ENCODE measurements around the gene MRPS6. TPM values are rescaled to one million over a fixed set of nuclear protein-coding genes. Genes with fewer than 3 reads are reported as not detected.

Gene MRPS6
- total RNA-seq, 1 donor: 51.4 TPM

GRCh38 chr21:34186109-34186719 is 112.8 kb downstream of the MRPS6 start:
- DNase-seq (ENCODE audit: low read depth): no peak
- H3K4me3 ChIP-seq (ENCODE audit: low read depth, low read length): no peak overlapping the region
- TF ChIP-seq, protein P1, sequence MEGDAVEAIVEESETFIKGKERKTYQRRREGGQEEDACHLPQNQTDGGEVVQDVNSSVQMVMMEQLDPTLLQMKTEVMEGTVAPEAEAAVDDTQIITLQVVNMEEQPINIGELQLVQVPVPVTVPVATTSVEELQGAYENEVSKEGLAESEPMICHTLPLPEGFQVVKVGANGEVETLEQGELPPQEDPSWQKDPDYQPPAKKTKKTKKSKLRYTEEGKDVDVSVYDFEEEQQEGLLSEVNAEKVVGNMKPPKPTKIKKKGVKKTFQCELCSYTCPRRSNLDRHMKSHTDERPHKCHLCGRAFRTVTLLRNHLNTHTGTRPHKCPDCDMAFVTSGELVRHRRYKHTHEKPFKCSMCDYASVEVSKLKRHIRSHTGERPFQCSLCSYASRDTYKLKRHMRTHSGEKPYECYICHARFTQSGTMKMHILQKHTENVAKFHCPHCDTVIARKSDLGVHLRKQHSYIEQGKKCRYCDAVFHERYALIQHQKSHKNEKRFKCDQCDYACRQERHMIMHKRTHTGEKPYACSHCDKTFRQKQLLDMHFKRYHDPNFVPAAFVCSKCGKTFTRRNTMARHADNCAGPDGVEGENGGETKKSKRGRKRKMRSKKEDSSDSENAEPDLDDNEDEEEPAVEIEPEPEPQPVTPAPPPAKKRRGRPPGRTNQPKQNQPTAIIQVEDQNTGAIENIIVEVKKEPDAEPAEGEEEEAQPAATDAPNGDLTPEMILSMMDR (IDR thresholded peaks at IDR 0.05; ENCODE audit: insufficient read depth, low read depth, low read length): no peak

GRCh38 chr21:34187935-34188334 is 114.6 kb downstream of the MRPS6 start:
- no peak overlapping the region for H3K4me3 ChIP-seq (ENCODE audit: low read depth, low read length)
- peak; percentile 51 for DNase-seq (ENCODE audit: low read depth)
- TF ChIP-seq, protein P1 (IDR thresholded peaks at IDR 0.05; ENCODE audit: insufficient read depth, low read depth, low read length): no peak

- H3K4me3 ChIP-seq (ENCODE audit: low read depth, low read length): no peak overlapping the region
- TF ChIP-seq, protein P1 (IDR thresholded peaks at IDR 0.05; ENCODE audit: insufficient read depth, low read depth, low read length): no peak
- DNase-seq (ENCODE audit: low read depth): peak; percentile 45
Observed at GRCh38 chr21:34189506-34189905, 116.1 kb downstream of the MRPS6 start.

- DNase-seq (ENCODE audit: low read depth): peak; percentile 44
- no peak overlapping the region for H3K4me3 ChIP-seq (ENCODE audit: low read depth, low read length)
- TF ChIP-seq, protein P1 (IDR thresholded peaks at IDR 0.05; ENCODE audit: insufficient read depth, low read depth, low read length): no peak
Observed at GRCh38 chr21:34190576-34191321, 117.4 kb downstream of the MRPS6 start.

GRCh38 chr21:34191876-34192275 is 118.5 kb downstream of the MRPS6 start:
- DNase-seq (ENCODE audit: low read depth): no peak
- no peak overlapping the region for H3K4me3 ChIP-seq (ENCODE audit: low read depth, low read length)
- TF ChIP-seq, protein P1 (IDR thresholded peaks at IDR 0.05; ENCODE audit: insufficient read depth, low read depth, low read length): no peak

Other genes with a start within 250 kb of the MRPS6 start
- gene ATP5PO, start 157.8 kb upstream of the MRPS6 start, total RNA-seq: 114 and 135 TPM in 2 replicates
- gene SLC5A3, start within 50 bp of the MRPS6 start, total RNA-seq: 31.6 and 142 TPM in 2 replicates

All from fibroblast of villous mesenchyme (primary cell).